Daoy (cell line): ENCODE results near the gene PAQR6. TPM values are rescaled to one million over a fixed set of nuclear protein-coding genes. Genes with fewer than 3 reads are reported as not detected.

Source experiments
- DNase-seq: peaks from one replicate; pipeline ENCODE4 v3.0.0-alpha.2; 2015; ENCODE audit warnings: low read depth
- total RNA-seq: library from RNA; depleted of rRNA; stranded (reverse); fragments of >200 nt; shearing (Covaris generic); gene quantifications from 2 replicates; pipeline ENCODE4 v1.2.3, GENCODE V29; 2014; rRNA removed

Gene PAQR6
- total RNA-seq, 1 experiment from 2014 or later = 0.11 TPM

- no peak for DNase-seq
These were observed 52.0 kb downstream of the PAQR6 start for GRCh38 chr1:156195853-156196252.

- DNase-seq = peak; percentile 14
These were observed 53.6 kb downstream of the PAQR6 start for GRCh38 chr1:156194300-156194652.

GRCh38 chr1:156193488-156194299 lies 54.2 kb downstream of the PAQR6 start, which contains the start of gene SLC25A44:
Gene SLC25A44, plus strand, starts transcription at chr1:156194104. Its CDS starts 5,744 bp downstream, at chr1:156199848.
- DNase-seq = peak; percentile 99

Other genes with a start within 250 kb of the PAQR6 start
- gene SSR2, start 227.1 kb downstream of the PAQR6 start, total RNA-seq = 657 and 799 TPM in 2 replicates
- 22.7 and 28.5 TPM in 2 replicates for gene UBQLN4, start 194.3 kb downstream of the PAQR6 start, total RNA-seq
- 29.8 and 53.9 TPM in 2 replicates for gene LAMTOR2, start 193.3 kb downstream of the PAQR6 start, total RNA-seq
- not detected in 2 replicates for gene RAB25, start 186.9 kb downstream of the PAQR6 start, total RNA-seq
- gene MEX3A, start 165.6 kb downstream of the PAQR6 start, total RNA-seq = 5.3 and 12.8 TPM in 2 replicates
- gene LMNA, start 133.3 kb downstream of the PAQR6 start, total RNA-seq = 708 and 737 TPM in 2 replicates
- 0.29 and 0.68 TPM in 2 replicates for gene SEMA4A, start 94.5 kb downstream of the PAQR6 start, total RNA-seq
- 14.0 and 15.1 TPM in 2 replicates for gene SLC25A44, start 54.0 kb downstream of the PAQR6 start, total RNA-seq
- 84.6 and 91.3 TPM in 2 replicates for gene PMF1, start 35.0 kb downstream of the PAQR6 start, total RNA-seq
- gene BGLAP, start 5.9 kb downstream of the PAQR6 start, total RNA-seq = 0.17 TPM in 1 of 2 replicates, not detected in the other
- gene SMG5, start 34.8 kb upstream of the PAQR6 start, total RNA-seq = 59.9 and 61.0 TPM in 2 replicates
- gene TMEM79, start 36.3 kb upstream of the PAQR6 start, total RNA-seq = 3.4 and 3.5 TPM in 2 replicates
- 26.3 and 27.7 TPM in 2 replicates for gene GLMP, start 47.6 kb upstream of the PAQR6 start, total RNA-seq
- not detected in 2 replicates for gene VHLL, start 51.3 kb upstream of the PAQR6 start, total RNA-seq
- 649 and 676 TPM in 2 replicates for gene CCT3, start 90.2 kb upstream of the PAQR6 start, total RNA-seq
- 2.4 TPM in 1 of 2 replicates, not detected in the other for gene TSACC, start 90.5 kb upstream of the PAQR6 start, total RNA-seq
- 0.06 TPM in 1 of 2 replicates, not detected in the other for gene RHBG, start 121.2 kb upstream of the PAQR6 start, total RNA-seq